AG20443 (cell line): ENCODE results near the gene C10orf90.
A peak's percentile ranks its signal among the peaks of the same experiment; 100 is the strongest.

Experiments
- DNase-seq: peaks from one replicate; pipeline ENCODE4 v3.0.0; 2012; ENCODE audit warnings: low spot score, mixed read lengths

C10orf90 gene

DNA sequence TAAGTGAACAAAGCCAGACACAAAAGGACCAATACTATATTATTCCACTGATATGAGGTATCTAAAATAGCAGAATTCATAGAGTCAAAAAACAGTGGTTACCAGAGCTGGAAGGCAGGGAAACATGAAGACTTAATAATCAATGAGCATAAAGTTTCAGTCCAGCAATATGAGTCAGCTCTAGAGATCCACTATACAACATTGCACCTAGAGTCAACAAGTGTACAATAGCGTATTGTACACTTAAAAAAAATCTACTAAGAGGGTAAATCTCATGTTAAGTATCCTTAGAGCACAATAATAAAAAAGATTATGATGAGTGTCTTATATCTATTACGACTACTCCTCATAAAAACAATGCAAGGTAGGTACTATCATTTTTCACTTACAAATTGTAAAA lies 36.1 kb downstream of the C10orf90 start:
- DNase-seq: no peak

DNA sequence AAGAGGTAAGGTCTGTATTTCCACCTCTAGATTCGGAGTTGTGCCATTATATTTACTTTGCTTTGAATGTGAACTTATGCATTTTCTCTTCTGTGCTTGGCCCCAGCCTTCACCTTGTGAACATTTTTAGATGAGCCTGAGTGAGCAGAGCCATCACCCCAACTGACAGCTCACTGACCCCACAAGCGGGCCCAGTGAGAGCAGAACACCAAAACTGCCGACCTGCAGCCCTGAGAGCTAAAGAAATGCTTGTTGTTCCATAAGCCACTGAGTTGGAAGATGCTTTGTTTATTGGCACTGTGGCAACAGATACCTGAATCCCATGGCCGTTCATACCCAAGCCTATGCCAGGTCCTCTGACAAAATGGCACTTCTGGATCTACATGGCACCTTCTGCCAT lies 37.8 kb downstream of the C10orf90 start:
- DNase-seq: no peak

DNA sequence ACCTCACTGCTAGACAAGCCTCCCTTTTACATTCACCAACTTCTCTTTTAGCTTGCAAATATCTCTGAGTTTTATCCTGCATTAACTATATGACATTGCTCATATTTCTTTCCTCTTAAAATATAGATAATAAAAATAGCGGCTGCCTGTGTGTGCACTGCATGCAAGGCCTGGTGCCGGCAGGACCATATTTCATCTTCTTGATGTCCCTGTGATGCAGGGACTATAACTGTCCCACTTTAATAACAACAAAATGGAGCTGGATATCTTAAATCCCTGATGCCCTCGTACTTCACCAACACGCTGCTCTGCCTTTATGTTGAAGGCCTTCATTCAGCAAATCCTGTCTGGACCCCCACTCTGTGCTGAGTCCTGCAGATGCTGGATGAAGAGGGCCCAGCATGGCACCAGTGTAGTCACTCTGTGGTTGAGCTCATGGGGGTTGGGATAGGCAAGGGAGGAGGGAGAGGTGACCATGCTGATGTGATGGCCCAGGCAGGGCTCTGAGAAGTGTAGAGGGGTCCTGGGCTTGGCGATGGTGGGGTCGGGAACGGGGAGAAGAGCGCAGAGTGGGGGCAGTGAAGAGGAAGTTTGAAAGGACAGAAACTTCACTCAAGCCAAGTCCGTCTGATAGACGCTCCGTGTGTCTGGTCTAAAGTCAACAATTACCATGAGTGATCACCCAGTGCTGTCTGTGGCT lies 40.4 kb downstream of the C10orf90 start:
- DNase-seq: no peak

DNA sequence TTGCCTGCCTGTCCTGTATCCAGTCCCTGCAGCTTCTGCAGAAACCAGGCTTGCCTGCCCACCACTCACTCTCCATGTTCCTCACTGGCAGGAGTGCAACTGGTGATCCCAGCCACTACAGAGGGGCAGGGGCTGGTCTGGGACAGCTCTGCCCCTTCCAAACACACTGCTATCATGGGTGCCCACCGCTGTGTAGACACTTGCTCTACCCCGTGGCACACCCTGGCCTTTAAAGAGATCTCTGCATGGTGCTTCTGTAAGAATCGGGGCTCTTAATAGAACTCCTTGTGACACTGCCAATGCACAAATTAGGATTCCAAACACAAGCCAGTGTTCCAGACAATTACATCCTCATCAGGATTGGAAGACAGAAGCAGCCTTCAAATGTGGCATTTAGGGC lies 41.7 kb downstream of the C10orf90 start:
- no peak for DNase-seq

DNA sequence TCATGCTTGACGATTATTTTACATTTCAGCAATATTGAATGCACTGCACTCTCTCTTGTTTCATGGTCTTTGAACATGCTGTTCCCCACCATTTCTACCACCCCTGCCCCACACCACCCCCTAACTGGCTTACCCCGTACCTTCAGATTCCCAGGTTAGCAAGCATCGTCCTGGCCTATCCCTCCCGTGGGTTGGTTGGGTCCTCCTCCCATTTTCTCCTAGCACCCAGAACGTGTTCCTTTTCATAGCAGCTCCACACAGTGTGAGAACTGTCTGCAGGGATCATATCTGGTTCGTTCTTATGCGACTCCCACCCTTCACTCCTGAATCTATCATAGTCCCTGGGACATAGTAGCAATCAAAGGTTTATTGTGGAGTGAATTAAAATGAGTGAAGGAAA lies 48.6 kb downstream of the C10orf90 start:
- no peak for DNase-seq

DNA sequence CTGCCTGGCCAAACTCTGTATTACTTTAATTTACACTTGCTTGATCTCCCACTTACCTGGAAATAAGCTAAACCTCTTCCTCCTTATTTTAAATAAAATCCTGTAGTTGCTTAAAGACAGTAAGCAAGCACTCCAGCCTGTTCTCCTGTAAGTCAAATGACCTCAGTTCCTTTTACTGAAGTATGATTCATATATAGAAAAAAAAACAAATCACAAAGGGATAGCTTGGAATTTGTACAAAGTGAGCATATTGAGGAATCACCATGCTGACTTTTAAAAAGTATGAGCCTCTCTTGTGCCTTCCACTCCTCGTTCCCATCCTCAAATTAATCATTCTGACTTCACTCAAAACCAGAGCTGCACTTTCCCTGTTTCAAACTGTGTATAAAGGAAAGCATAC lies 52.0 kb downstream of the C10orf90 start:
- DNase-seq: no peak

DNA sequence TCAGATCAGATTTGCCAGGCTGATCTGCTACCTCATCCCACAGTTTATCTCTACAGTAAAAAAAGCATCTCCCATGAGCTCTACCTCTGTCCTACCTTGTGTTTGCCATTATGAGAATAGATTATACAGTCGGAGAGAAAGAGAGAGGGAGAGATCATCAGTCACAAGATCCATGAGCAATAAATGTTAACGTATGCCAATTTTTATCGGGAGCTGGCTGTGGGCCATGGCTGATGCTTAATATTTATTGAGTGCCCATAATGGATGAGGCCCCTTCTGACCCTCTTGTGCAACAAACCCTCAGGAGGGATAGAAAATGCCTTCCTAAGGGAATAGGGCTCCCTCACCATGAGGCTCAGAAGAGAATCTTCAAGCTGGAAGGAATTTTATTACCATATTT lies 52.8 kb downstream of the C10orf90 start:
- no peak for DNase-seq

DNA sequence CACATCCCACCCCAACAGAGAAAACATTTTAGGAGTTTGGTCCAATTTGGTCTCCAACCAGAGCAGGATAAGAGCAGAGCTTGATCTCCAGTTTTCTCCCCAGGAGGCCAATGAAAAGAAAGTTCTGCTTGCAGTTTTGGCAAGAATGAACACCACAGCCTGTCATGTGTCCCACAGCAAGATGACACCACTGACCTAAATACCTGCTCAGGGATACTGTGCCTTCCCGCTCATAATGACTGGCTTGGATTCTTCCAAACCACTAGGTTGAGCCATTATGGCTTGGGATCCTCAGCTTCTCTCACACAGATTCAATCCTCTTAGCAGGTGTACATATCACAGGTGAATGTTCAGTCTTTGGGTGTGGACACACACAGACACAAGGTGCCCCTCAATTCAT lies 53.3 kb downstream of the C10orf90 start:
- no peak for DNase-seq

DNA sequence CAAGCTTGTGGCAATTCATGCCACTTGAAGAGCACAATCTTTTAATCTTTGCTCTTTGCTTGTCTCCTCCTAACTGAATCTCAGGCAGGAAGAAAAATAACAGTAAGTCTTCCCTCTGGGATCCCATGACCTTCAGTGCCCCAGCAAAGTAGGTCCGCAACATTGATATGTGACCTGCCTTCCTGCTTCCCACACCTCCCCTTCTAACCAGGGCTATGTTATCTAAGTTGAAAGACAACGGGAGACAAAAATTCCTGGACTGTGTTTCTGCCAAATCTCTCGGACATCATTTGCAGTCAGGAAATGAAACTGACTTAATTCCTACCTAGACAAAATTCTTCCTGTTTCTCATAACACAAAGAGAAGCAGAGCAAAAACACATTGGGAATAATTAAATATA lies 53.8 kb downstream of the C10orf90 start:
- DNase-seq: no peak

DNA sequence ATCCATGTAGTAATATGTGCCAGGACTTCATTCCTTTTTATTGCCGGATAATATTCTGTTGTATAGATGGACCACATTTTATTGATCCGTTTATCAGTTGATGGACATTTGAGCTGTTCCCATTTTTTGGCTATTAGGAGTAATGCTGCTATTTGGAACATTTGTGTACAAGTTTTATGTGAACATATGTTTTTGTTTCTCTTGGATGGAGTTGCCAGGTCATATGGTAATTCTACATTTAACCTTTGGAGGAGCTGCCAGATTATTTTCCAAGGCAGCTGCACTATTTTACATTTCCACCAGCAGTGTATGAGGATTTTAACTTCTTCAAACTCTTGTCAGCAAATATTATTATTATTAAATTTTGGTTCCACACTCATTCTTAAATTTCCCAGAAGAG lies 59.2 kb downstream of the C10orf90 start:
- DNase-seq: no peak

DNA sequence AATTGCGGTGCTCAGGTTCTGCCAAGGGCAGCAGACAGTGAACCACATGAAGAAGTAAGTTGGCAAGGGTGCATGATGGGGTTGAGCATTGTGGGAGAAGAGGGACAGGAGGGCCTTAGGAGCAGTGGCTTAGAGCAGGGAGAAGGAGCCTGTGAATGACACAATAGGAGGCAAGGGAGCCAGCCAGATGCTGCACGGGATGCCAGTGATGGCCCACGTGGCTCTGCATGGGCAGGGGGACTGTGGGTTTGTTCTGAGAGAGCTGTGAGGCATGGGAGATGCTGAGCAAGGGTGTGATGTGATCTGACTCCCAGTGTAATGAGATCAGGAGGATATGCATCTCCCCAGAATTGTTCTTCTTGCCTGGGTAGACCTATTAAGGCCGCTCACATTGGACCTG lies 60.9 kb downstream of the C10orf90 start:
- no peak for DNase-seq

DNA sequence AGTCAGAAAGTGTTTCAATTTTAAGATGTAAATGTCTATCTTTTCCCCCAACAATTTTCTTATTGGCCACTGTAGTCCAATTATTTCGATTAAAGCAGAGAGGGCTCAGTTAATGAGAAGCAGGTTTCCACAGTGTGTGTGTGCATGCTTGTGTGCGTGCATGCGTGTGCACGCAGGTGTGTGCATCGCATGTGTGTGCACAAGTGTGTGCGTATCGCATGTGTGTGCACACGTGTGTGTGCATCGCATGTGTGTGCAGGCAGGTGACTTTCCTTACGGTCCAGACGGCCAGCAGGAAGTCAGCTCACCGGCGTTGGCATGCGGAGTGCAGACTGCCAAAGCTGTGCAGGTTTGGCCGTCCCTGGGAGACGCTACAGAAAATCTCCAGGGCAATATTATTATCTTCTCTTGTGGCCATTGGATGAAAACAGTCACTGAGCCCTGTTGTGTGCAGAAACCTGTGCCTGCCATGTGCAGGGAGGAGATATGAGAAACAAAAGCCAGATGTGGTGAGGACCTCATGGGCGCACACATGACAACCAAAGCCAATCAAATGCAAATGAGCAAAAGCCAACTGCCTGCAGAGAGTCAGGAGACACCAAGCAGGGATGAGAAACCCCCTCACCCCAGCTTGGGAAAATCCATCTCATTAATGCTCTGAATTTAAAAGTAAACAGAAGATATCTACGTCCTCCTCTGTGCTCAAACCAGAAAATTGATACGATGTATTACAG lies 70.4 kb downstream of the C10orf90 start:
- no peak for DNase-seq

DNA sequence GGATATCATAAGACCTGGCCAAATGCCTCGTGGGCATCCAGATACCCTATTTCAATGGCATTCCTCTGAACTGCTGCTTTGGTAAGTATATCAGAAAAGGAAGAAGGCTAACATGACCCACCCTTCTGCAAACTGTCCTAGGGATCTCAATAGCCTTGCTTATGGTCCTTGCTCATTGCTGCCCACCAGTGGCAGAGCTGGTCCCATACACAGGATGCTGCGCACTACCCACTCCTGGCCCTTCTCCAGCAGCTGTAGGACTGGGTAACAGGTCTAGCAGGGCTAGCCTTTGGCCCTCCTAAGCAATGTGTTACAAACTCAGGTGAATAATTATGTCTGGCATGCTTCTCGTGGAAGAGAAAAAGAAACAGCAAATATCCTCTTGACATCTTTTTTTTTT lies 72.5 kb downstream of the C10orf90 start:
- DNase-seq: peak; percentile 56

DNA sequence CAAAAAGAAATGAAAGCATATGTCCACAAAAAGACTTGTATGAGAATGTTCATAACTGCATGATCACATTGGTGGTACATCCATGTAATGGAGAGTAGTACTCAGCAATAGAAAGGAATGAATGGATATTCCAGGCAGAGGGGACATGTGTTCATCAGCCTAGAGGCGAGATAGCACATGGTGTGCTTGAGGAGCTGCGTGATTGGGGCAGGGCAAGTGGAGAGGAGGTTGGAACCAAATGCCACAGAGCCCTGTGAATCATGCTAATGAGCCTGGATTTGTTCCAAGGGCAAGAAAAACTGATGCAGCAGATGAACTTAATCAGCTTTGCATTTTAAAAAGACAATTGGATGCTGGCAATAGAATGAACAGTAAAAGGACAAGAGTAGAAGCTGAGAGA lies 73.3 kb downstream of the C10orf90 start:
- peak; percentile 43 for DNase-seq

DNA sequence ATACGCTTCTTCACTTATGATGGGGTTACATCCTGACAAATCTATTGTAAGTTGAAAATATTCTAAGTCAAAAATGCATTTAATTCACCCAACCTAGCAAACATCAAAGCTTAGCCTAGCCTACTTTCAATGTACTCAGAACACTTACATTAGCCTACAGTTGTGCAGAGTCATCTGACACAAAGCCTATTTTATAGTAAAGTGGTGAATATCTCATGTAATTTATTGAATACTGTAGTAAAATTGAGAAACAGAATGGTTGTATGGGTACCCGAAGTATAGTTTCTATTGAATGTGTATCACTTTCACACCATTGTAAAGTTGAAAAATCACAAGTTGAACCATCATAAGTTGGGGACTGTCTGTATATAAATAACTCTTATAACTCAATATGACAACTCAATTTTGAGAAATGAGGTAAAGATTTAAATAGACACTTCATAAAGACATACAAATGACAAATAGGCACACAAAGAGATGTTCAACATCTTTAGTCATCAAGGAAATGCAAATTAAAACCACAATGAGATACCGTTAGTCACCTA lies 73.9 kb downstream of the C10orf90 start:
- DNase-seq: no peak

DNA sequence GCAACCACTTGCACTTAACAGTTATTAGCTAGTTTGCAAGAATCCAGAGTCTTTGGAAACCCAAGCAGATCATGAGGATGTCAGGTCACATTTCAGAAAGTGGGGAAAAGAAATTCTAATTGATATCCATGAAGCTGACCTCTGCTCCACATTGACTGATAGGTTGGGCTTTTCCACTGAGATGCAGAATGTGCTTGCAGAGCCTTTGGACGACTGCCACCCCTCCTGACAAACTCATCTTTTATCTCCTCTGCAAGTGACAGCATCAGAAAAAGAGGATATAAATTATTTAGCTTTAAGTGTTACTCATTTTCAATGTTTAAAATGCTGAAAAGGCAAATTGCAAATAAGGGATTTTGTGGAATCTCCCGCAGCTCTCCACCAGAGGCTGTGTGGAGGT lies 75.3 kb downstream of the C10orf90 start:
- DNase-seq: no peak

DNA sequence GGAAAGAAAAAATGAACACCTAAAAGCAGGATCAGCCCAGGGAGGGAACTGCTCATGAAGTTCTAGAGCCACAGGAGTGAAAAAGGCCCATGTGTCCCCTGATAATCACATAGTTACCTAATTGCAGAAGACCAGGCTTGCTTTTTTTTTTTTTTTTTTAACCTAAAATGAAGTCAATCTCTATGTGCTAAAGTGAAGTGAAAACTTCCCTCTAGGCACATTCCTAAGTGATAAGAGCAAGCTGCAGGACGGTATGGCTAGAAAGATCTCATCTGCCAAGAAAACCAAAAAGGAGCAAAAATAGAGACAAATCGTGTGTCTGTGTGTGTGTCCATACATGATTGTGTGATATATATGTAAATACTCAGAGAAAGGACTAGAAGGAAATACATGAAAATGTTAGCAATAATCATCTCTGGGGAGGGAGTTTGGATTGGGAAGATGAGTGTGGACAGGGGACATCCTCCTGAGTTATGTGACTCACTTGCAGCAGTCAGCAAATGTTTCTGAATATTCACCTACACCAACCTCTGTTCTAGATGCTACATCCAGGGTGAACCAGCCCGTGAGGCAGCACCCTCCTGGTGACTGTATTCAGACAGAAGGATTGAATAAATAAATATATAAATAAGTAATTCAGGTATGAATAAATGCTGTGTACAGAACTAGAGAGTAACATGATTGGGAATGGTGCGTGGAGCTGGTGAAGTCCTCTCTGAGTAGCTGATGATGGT lies 76.4 kb downstream of the C10orf90 start:
- DNase-seq: no peak

DNA sequence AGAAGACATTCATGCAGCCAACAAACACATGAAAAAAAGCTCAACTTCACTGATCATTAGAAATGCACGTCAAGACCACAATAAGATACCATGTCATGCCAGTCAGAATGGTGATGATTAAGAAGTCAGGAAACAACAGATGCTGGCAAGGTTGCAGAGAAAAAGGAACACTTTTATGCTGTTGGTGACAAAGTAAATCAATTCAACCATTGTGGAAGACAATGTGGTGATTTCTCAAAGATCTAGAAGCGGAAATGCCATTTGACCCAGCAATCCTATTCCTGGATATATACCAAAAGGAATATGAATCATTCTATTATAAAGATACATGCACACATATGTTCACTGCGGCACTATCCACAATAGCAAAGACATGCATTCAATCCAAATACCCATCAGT lies 77.6 kb downstream of the C10orf90 start:
- DNase-seq: no peak

DNA sequence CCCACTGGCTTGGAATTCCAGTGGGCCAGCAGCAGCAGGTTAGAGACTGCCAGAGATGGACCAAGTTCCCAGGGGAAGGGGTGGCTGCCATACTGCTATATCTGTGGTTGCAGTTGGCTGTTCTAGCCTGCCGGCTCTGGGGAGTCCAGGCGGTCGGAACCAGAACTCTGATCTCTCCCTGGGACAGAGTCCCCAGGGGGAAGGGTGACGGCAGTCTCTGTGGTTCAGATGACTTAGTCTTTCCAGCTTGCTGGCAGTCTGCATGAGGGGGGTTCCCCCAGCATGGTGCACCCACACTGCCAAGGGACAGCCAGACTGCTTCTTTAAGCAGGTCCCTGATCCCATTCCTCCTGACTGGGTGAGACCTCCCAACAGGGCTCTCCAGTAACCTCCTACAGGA lies 82.5 kb downstream of the C10orf90 start:
- DNase-seq: no peak

DNA sequence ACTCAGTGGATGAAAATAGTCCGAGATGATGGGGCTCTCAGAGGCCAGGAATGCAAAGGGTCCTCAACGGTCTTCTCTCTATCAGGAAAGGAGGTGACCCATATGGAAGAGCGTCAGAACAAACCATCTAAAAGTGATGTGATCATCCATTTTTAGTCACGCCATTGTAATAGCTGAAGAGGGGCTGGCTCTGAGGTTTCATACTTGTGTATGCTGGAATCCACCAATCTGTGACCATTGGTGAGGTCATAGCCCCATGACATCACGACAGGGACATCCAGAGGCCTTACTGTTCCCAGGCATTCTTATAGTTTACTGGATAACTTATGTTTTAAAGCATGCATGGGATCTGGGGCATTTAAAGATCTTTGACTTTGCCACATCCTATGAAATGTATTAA lies 83.6 kb downstream of the C10orf90 start:
- DNase-seq: no peak

DNA sequence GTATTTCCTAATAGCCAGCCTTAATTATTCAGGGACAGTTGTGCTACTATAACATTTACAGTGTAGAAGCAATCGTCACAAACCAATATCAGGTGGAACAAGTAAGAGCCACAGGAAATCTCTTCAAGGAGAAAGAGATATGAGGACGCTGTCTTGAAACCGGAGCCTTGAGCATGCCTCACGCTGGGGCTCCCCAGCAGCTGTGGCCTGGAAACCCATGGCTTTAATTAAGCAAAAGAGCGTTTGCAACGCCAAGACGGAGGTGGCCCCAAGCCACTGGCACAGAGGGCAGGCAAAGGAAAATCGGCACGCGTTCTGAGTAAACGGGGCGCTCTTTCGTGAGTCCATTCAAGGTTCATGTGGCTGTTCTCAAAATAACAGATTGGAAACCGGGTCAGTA lies 84.4 kb downstream of the C10orf90 start:
- no peak for DNase-seq

DNA sequence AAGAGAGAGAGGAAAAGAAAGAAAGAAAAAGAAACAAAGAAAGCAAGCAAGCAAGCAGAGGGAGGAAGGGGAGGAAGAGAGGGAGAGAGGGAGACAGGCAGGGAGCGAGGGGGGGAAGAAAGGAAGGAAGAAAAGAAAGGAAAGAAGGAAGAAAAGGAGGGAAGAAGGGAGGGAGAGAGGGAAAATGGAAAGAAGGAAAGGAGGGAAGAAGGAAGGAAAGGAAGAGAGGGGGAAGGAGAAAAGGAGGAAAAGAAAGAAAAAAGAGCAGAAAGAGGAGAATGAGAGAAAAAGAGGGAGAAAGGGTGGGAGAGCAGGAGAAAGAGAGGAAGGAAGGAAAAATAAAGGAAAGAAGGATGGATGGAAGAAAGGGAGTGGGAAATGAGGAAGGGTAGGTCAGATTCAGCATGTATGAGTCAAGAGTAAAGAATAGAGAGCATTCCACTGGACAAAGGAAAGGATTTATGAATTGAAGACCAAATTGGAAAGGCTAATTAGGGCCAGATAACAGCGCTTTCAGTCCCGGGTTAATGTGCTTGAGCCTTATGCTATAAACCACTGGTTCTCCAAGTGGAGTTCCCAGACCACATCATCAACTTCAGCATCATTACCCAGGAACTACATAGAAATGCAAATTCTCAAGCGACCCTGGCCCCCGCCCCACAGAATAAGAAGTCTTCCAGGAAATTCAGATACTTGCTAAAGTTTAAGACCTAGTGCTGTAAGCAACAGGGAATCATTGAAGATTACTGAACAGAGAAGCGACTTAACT lies 85.1 kb downstream of the C10orf90 start:
- DNase-seq: no peak
